CD4-positive, alpha-beta T cell (primary cell): Measurements from ENCODE around the gene MMP23B. TPM values are rescaled to one million over a fixed set of nuclear protein-coding genes. Genes with fewer than 3 reads are reported as not detected.

Source experiments
- ATAC-seq: fragments of 200-7000 bp; cut with Tn5 transposase; one replicate; pipeline ENCODE4 v1.10.0; 2022; ENCODE audit warnings: mild to moderate bottlenecking; ENCODE audit not compliant: poor library complexity
- CTCF ChIA-PET: fragments of 350-600 bp; sonication (Branson Sonifier 250); formaldehyde crosslinking; loops from one replicate; lab custom pipeline; 2021; ENCODE audit warnings: antibody characterized with exemption, inconsistent platforms; lab: Charles Lee
- POLR2A ChIA-PET: fragments of 350-600 bp; sonication (Branson Sonifier 250); formaldehyde crosslinking; loops from one replicate; lab custom pipeline; 2021; ENCODE audit warnings: antibody characterized with exemption, inconsistent platforms; lab: Charles Lee
- DNase-seq, 14 experiments: peaks; one replicate each; pipeline ENCODE4 v3.0.0-alpha.2; 2013 to 2020; ENCODE audit warnings: mixed read lengths in 2 of 14
- H3K27ac ChIP-seq, 2 donors: one replicate each; pipeline versions ENCODE4 v1.5.1 to v1.7.0; 2013; ENCODE audit warnings: low read length in 2 of 2, low read depth in 1 of 2, mild to moderate bottlenecking in 1 of 2
- H3K27me3 ChIP-seq, 2 experiments: 1 replicate in 1 of 2; 2 replicates in 1 of 2; pipeline versions ENCODE4 v1.6.1 to v1.7.0; 2013; ENCODE audit warnings: low read length in 2 of 2, control low read depth in 1 of 2, mild to moderate bottlenecking in 1 of 2, moderate library complexity in 1 of 2; ENCODE audit not compliant: insufficient read depth in 2 of 2, control insufficient read depth in 1 of 2
- H3K36me3 ChIP-seq: one replicate; pipeline ENCODE4 v1.6.1; 2013; ENCODE audit warnings: low read length, control low read depth; ENCODE audit not compliant: insufficient read depth
- H3K4me1 ChIP-seq: one replicate; pipeline ENCODE4 v1.6.1; 2013; ENCODE audit warnings: low read length, control low read depth; ENCODE audit not compliant: insufficient read depth
- H3K4me3 ChIP-seq: one replicate; pipeline ENCODE4 v1.5.1; 2013; ENCODE audit warnings: mild to moderate bottlenecking, low read length, moderate library complexity
- H3K9me3 ChIP-seq, 2 experiments: 1 replicate in 1 of 2; 2 replicates in 1 of 2; pipeline versions ENCODE4 v1.6.1 to v1.7.0; 2013; ENCODE audit warnings: low read length in 2 of 2, mild to moderate bottlenecking in 2 of 2, control low read depth in 1 of 2, moderate library complexity in 1 of 2; ENCODE audit not compliant: control insufficient read depth in 1 of 2, insufficient read depth in 1 of 2
- H3K27ac Mint-ChIP-seq: one replicate; pipeline ENCODE4 v1.8.0; 2020; ENCODE audit warnings: mixed read lengths
- H3K27me3 Mint-ChIP-seq: one replicate; pipeline ENCODE4 v1.8.0; 2021; ENCODE audit warnings: mixed read lengths
- H3K36me3 Mint-ChIP-seq: one replicate; pipeline ENCODE4 v1.8.0; 2021; ENCODE audit warnings: low read depth, mixed read lengths
- H3K4me1 Mint-ChIP-seq: one replicate; pipeline ENCODE4 v1.8.0; 2021; ENCODE audit warnings: low read depth, mixed read lengths
- H3K4me3 Mint-ChIP-seq: one replicate; pipeline ENCODE4 v1.8.0; 2020; ENCODE audit warnings: mild to moderate bottlenecking, mixed read lengths
- H3K9me3 Mint-ChIP-seq: one replicate; pipeline ENCODE4 v1.8.0; 2020; ENCODE audit warnings: mixed read lengths
- CTCF ChIP-seq: fragments of 200-600 bp; IDR thresholded peaks from one replicate; pipeline ENCODE4 v1.8.0; 2022; ENCODE audit warnings: antibody characterized with exemption, mild to moderate bottlenecking
- intact Hi-C, 2 experiments: fragments of 100-400 bp; cut with DNase I in 1 of 2; cut with micrococcal nuclease in 1 of 2; formaldehyde crosslinking; loops; one replicate each; pipeline versions ENCODE4 v1.15.1 to v1.9.0; 2023 to 2025; cut with DNase I, micrococcal nuclease
- total RNA-seq, 174 experiments: library from RNA in 2 of 174; stranded (reverse) in 2 of 174; gene quantifications; one replicate each; pipeline ENCODE4 v1.2.3 and lab custom pipeline; 2021 to 2026

Gene MMP23B
- total RNA-seq, 2 experiments from 2014 or later, result 3.0 to 3.7 TPM

- DNase-seq, result peak in 1 of 14 experiments; percentile 49
- Mint-ChIP-seq H3K9me3 (no peaks in the 10 kb centered on the region), H3K4me3 (no peak overlapping the region), H3K4me1 (peaks cover 17% of the 10 kb centered on the region), H3K27me3 (no peaks in the 10 kb centered on the region), H3K27ac (peak overlapping the region; percentile 61), H3K36me3 (no peaks in the 10 kb centered on the region)
- CTCF ChIA-PET, result interaction anchor here (0.6 kb wide), 1 partner anchor 90 kb away, joined by 4 read pairs; no protein-coding TSS in a partner anchor
- no peak for TF ChIP-seq CTCF
- Histone ChIP-seq H3K36me3 (no peaks in the 10 kb centered on the region), H3K9me3 (no peaks in the 10 kb centered on the region), H3K4me1 (peaks cover 23% of the 10 kb centered on the region), H3K27me3 (no peaks in the 10 kb centered on the region), H3K27ac (no peak overlapping the region), H3K4me3 (no peak overlapping the region)
- POLR2A ChIA-PET, result interaction anchor here (0.8 kb wide), 1 partner anchor 9 kb away, joined by 4 read pairs; no protein-coding TSS in a partner anchor
- intact Hi-C loops, result no loop called here
- no peak for ATAC-seq
Measured at GRCh38 chr1:1605034-1605591, 26.9 kb upstream of the MMP23B start.

- H3K27me3 Mint-ChIP-seq, result no peaks in the 10 kb centered on the region
- ATAC-seq (no peak), DNase-seq (peak in 1 of 14 experiments; percentile 38)
- peaks cover 17% of the 10 kb centered on the region for H3K4me1 Mint-ChIP-seq
- POLR2A ChIA-PET, result interaction anchor here (2.2 kb wide), 1 partner anchor 9 kb away, joined by 16 read pairs; the partner anchor contains the start of gene MIB2
- CTCF ChIA-PET, result no interaction called here
- intact Hi-C loops, result no loop called here
- Histone ChIP-seq H3K9me3 (no peaks in the 10 kb centered on the region), H3K4me3 (no peak overlapping the region), H3K27ac (no peak overlapping the region), H3K27me3 (no peaks in the 10 kb centered on the region), H3K36me3 (no peaks in the 10 kb centered on the region), H3K4me1 (peaks cover 17% of the 10 kb centered on the region)
- no peak overlapping the region for H3K4me3 Mint-ChIP-seq
- no peaks in the 10 kb centered on the region for H3K36me3 Mint-ChIP-seq
- no peak for TF ChIP-seq CTCF
- no peaks in the 10 kb centered on the region for H3K9me3 Mint-ChIP-seq
- H3K27ac Mint-ChIP-seq, result no peak overlapping the region
Measured at GRCh38 chr1:1605724-1606123, 26.2 kb upstream of the MMP23B start.

GRCh38 chr1:1606232-1606631, 25.7 kb upstream of the MMP23B start:
- CTCF ChIA-PET, result no interaction called here

More at GRCh38 chr1:1606232-1606631, 25.7 kb upstream of the MMP23B start:
- DNase-seq (peak in 1 of 14 experiments; percentile 27), ATAC-seq (no peak)
- intact Hi-C loops, result no loop called here
- Histone ChIP-seq H3K27ac (no peak overlapping the region), H3K4me3 (no peak overlapping the region), H3K4me1 (peaks cover 15% of the 10 kb centered on the region), H3K27me3 (no peaks in the 10 kb centered on the region), H3K9me3 (no peaks in the 10 kb centered on the region), H3K36me3 (no peaks in the 10 kb centered on the region)
- no peak for TF ChIP-seq CTCF
- Mint-ChIP-seq H3K27me3 (no peaks in the 10 kb centered on the region), H3K9me3 (no peaks in the 10 kb centered on the region), H3K4me1 (peaks cover 17% of the 10 kb centered on the region), H3K27ac (no peak overlapping the region), H3K36me3 (no peaks in the 10 kb centered on the region), H3K4me3 (no peak overlapping the region)
- POLR2A ChIA-PET, result interaction anchor here (2.2 kb wide), 1 partner anchor 9 kb away, joined by 16 read pairs; the partner anchor contains the start of gene MIB2
